Measurements from ENCODE around the gene CACNA2D3. TPM values are rescaled to one million over a fixed set of nuclear protein-coding genes. Genes with fewer than 3 reads are reported as not detected.

Gene CACNA2D3
- total and polyA plus RNA-seq, 2 experiments from 2014 or later, result 0.30 to 0.43 TPM

GRCh38 chr3:54349231-54349652, 226.9 kb downstream of the CACNA2D3 start:
- H3K4me3 ChIP-seq, result no peak overlapping the region
- H4K20me1 ChIP-seq (ENCODE audit: insufficient read depth), result no peaks in the 10 kb centered on the region
- no peaks in the 10 kb centered on the region for H3F3A ChIP-seq (ENCODE audit: insufficient read depth)
- in situ Hi-C loops (cut with MboI), result no loop called here
- TF ChIP-seq EZH2 (IDR thresholded peaks at IDR 0.05; ENCODE audit: insufficient read depth, poor library complexity, severe bottlenecking), result no peak
- no peak for TF ChIP-seq EZH2phosphoT487 (IDR thresholded peaks at IDR 0.05; ENCODE audit: insufficient read depth, low read depth)
- no peaks in the 10 kb centered on the region for H3K27me3 ChIP-seq (replicated peaks; ENCODE audit: insufficient read depth)
- no peak overlapping the region for H3K9ac ChIP-seq
- H3K9me2 ChIP-seq (ENCODE audit: insufficient read depth), result no peaks in the 10 kb centered on the region
- no peak overlapping the region for H2AFZ ChIP-seq
- no peaks in the 10 kb centered on the region for H3K4me1 ChIP-seq (ENCODE audit: insufficient read depth)
- no peak for DNase-seq
- 42 to 51% methylated on average over 4 of the region's 4 CpGs for WGBS, 2 experiments (ENCODE audit: low coverage in 1 of 2, low lambda C conversion rate in 2 of 2, missing lambda C conversion rate in 2 of 2)
- H3K27ac ChIP-seq, result no peak overlapping the region
- no peaks in the 10 kb centered on the region for H3K9me3 ChIP-seq (ENCODE audit: low read depth)
- H3K36me3 ChIP-seq (ENCODE audit: low read depth), result no peaks in the 10 kb centered on the region
- no peak overlapping the region for H3K4me2 ChIP-seq (ENCODE audit: unreplicated experiment)
- no peaks in the 10 kb centered on the region for H3K79me2 ChIP-seq (ENCODE audit: insufficient read depth)

- Histone ChIP-seq H3K9me2 (ENCODE audit: insufficient read depth) (no peaks in the 10 kb centered on the region), H3K79me2 (ENCODE audit: insufficient read depth) (no peaks in the 10 kb centered on the region), H3K9ac (no peak overlapping the region), H3K36me3 (ENCODE audit: low read depth) (no peaks in the 10 kb centered on the region), H4K20me1 (ENCODE audit: insufficient read depth) (no peaks in the 10 kb centered on the region), H3K4me2 (ENCODE audit: unreplicated experiment) (no peak overlapping the region), H3K4me1 (ENCODE audit: insufficient read depth) (no peaks in the 10 kb centered on the region), H3K4me3 (no peak overlapping the region), H3F3A (ENCODE audit: insufficient read depth) (no peaks in the 10 kb centered on the region), H3K27ac (no peak overlapping the region), H2AFZ (no peak overlapping the region), H3K27me3 (replicated peaks; ENCODE audit: insufficient read depth) (no peaks in the 10 kb centered on the region), H3K9me3 (ENCODE audit: low read depth) (no peaks in the 10 kb centered on the region)
- no peak for TF ChIP-seq EZH2phosphoT487 (IDR thresholded peaks at IDR 0.05; ENCODE audit: insufficient read depth, low read depth)
- no peak for TF ChIP-seq EZH2 (IDR thresholded peaks at IDR 0.05; ENCODE audit: insufficient read depth, poor library complexity, severe bottlenecking)
- DNase-seq, result no peak
- in situ Hi-C loops (cut with MboI), result no loop called here
- 58 to 67% methylated on average over 4 of the region's 4 CpGs for WGBS, 2 experiments (ENCODE audit: low coverage in 1 of 2, low lambda C conversion rate in 2 of 2, missing lambda C conversion rate in 2 of 2)
These were observed 227.3 kb downstream of the CACNA2D3 start for GRCh38 chr3:54349691-54350090.

GRCh38 chr3:54353546-54353945, 231.2 kb downstream of the CACNA2D3 start:
- H3K27me3 ChIP-seq (replicated peaks; ENCODE audit: insufficient read depth), result no peaks in the 10 kb centered on the region
- DNase-seq, result no peak
- no peaks in the 10 kb centered on the region for H4K20me1 ChIP-seq (ENCODE audit: insufficient read depth)
- no peaks in the 10 kb centered on the region for H3K36me3 ChIP-seq (ENCODE audit: low read depth)
- no peaks in the 10 kb centered on the region for H3K79me2 ChIP-seq (ENCODE audit: insufficient read depth)
- no peak overlapping the region for H3K4me2 ChIP-seq (ENCODE audit: unreplicated experiment)
- no peak overlapping the region for H3K9ac ChIP-seq
- H3K9me2 ChIP-seq (ENCODE audit: insufficient read depth), result no peaks in the 10 kb centered on the region
- no peaks in the 10 kb centered on the region for H3F3A ChIP-seq (ENCODE audit: insufficient read depth)
- no peak overlapping the region for H2AFZ ChIP-seq
- no peaks in the 10 kb centered on the region for H3K4me1 ChIP-seq (ENCODE audit: insufficient read depth)
- TF ChIP-seq EZH2 (IDR thresholded peaks at IDR 0.05; ENCODE audit: insufficient read depth, poor library complexity, severe bottlenecking) (no peak), EZH2phosphoT487 (IDR thresholded peaks at IDR 0.05; ENCODE audit: insufficient read depth, low read depth) (no peak)
- WGBS, 2 experiments (ENCODE audit: low coverage in 1 of 2, low lambda C conversion rate in 2 of 2, missing lambda C conversion rate in 2 of 2), result 53 to 56% methylated on average over 5 of the region's 5 CpGs
- in situ Hi-C loops (cut with MboI), result no loop called here
- no peak overlapping the region for H3K27ac ChIP-seq
- H3K4me3 ChIP-seq, result no peak overlapping the region
- H3K9me3 ChIP-seq (ENCODE audit: low read depth), result no peaks in the 10 kb centered on the region

GRCh38 chr3:54353946-54354345, 231.6 kb downstream of the CACNA2D3 start:
- no peaks in the 10 kb centered on the region for H3F3A ChIP-seq (ENCODE audit: insufficient read depth)
- WGBS, 2 experiments (ENCODE audit: low coverage in 1 of 2, low lambda C conversion rate in 2 of 2, missing lambda C conversion rate in 2 of 2), result 30 to 33% methylated on average over 5 of the region's 5 CpGs

GRCh38 chr3:54355800-54356199, 233.4 kb downstream of the CACNA2D3 start:
- TF ChIP-seq EZH2phosphoT487 (IDR thresholded peaks at IDR 0.05; ENCODE audit: insufficient read depth, low read depth) (no peak), EZH2 (IDR thresholded peaks at IDR 0.05; ENCODE audit: insufficient read depth, poor library complexity, severe bottlenecking) (no peak)
- 36 to 50% methylated on average over 5 of the region's 5 CpGs for WGBS, 2 experiments (ENCODE audit: low coverage in 1 of 2, low lambda C conversion rate in 2 of 2, missing lambda C conversion rate in 2 of 2)
- H4K20me1 ChIP-seq (ENCODE audit: insufficient read depth), result no peaks in the 10 kb centered on the region

More at GRCh38 chr3:54353946-54354345, 231.6 kb downstream of the CACNA2D3 start:
- Histone ChIP-seq H4K20me1 (ENCODE audit: insufficient read depth) (no peaks in the 10 kb centered on the region), H3K9ac (no peak overlapping the region), H2AFZ (no peak overlapping the region), H3K9me3 (ENCODE audit: low read depth) (no peaks in the 10 kb centered on the region), H3K9me2 (ENCODE audit: insufficient read depth) (no peaks in the 10 kb centered on the region), H3K4me1 (ENCODE audit: insufficient read depth) (no peaks in the 10 kb centered on the region), H3K27ac (no peak overlapping the region), H3K27me3 (replicated peaks; ENCODE audit: insufficient read depth) (no peaks in the 10 kb centered on the region), H3K4me2 (ENCODE audit: unreplicated experiment) (no peak overlapping the region), H3K79me2 (ENCODE audit: insufficient read depth) (no peaks in the 10 kb centered on the region), H3K4me3 (no peak overlapping the region), H3K36me3 (ENCODE audit: low read depth) (no peaks in the 10 kb centered on the region)
- DNase-seq, result no peak
- TF ChIP-seq EZH2phosphoT487 (IDR thresholded peaks at IDR 0.05; ENCODE audit: insufficient read depth, low read depth) (no peak), EZH2 (IDR thresholded peaks at IDR 0.05; ENCODE audit: insufficient read depth, poor library complexity, severe bottlenecking) (no peak)
- in situ Hi-C loops (cut with MboI), result no loop called here

More at GRCh38 chr3:54355800-54356199, 233.4 kb downstream of the CACNA2D3 start:
- H3K27me3 ChIP-seq (replicated peaks; ENCODE audit: insufficient read depth), result no peaks in the 10 kb centered on the region
- H3K4me1 ChIP-seq (ENCODE audit: insufficient read depth), result no peaks in the 10 kb centered on the region
- no peaks in the 10 kb centered on the region for H3K9me3 ChIP-seq (ENCODE audit: low read depth)
- H3K4me3 ChIP-seq, result no peak overlapping the region
- no peak overlapping the region for H2AFZ ChIP-seq
- in situ Hi-C loops (cut with MboI), result no loop called here
- H3K4me2 ChIP-seq (ENCODE audit: unreplicated experiment), result no peak overlapping the region
- no peaks in the 10 kb centered on the region for H3F3A ChIP-seq (ENCODE audit: insufficient read depth)
- H3K27ac ChIP-seq, result no peak overlapping the region
- H3K36me3 ChIP-seq (ENCODE audit: low read depth), result no peaks in the 10 kb centered on the region
- no peaks in the 10 kb centered on the region for H3K9me2 ChIP-seq (ENCODE audit: insufficient read depth)
- H3K79me2 ChIP-seq (ENCODE audit: insufficient read depth), result no peaks in the 10 kb centered on the region
- H3K9ac ChIP-seq, result no peak overlapping the region
- no peak for DNase-seq
